Fibroblast of lung (primary cell): ENCODE results near the gene UBAP1L. TPM values are rescaled to one million over a fixed set of nuclear protein-coding genes. Genes with fewer than 3 reads are reported as not detected.

ENCODE experiments used
- DNase-seq, 2 donors: peaks; one replicate each; pipeline versions ENCODE4 v3.0.0 to v3.0.0-alpha.2; 2010; ENCODE audit warnings: low read depth in 2 of 2
- H2AFZ ChIP-seq: 2 replicates; pipeline ENCODE4 v1.5.1; 2012; ENCODE audit warnings: low read length, control low read depth, inconsistent platforms
- H3K27ac ChIP-seq: 2 replicates; pipeline ENCODE4 v1.5.1; 2011; ENCODE audit warnings: low read length, control low read depth; ENCODE audit not compliant: insufficient read depth
- H3K27me3 ChIP-seq: 2 replicates; pipeline ENCODE4 v1.5.1; 2011; ENCODE audit warnings: mild to moderate bottlenecking, low read length; ENCODE audit not compliant: control insufficient read depth, insufficient read depth
- H3K36me3 ChIP-seq: 2 replicates; pipeline ENCODE4 v1.5.1; 2011; ENCODE audit warnings: low read length; ENCODE audit not compliant: control insufficient read depth, insufficient read depth
- H3K4me1 ChIP-seq: 2 replicates; pipeline ENCODE4 v1.5.1; 2011; ENCODE audit warnings: low read length; ENCODE audit not compliant: control insufficient read depth, insufficient read depth; ENCODE audit errors: extremely low read depth
- H3K4me2 ChIP-seq: 2 replicates; pipeline ENCODE4 v1.5.1; 2011; ENCODE audit warnings: low read length, control low read depth; ENCODE audit not compliant: insufficient read depth; ENCODE audit errors: extremely low read depth
- H3K4me3 ChIP-seq, 4 experiments: fragments of 200-600 bp in 1 of 4; sonication (generic) in 1 of 4; replicated peaks in 1 of 4; 2 replicates each; pipeline ENCODE4 v1.5.1; 2011 to 2016; ENCODE audit warnings: low read length in 4 of 4, low read depth in 3 of 4, mild to moderate bottlenecking in 3 of 4, control low read depth in 2 of 4, inconsistent platforms in 1 of 4, mixed read lengths in 1 of 4; ENCODE audit not compliant: insufficient read depth in 1 of 4; ENCODE audit errors: control extremely low read depth in 1 of 4
- H3K79me2 ChIP-seq: 2 replicates; pipeline ENCODE4 v1.5.1; 2012; ENCODE audit warnings: mild to moderate bottlenecking, low read length, inconsistent platforms; ENCODE audit not compliant: control insufficient read depth, insufficient read depth
- H3K9ac ChIP-seq: 2 replicates; pipeline ENCODE4 v1.5.1; 2011; ENCODE audit warnings: mild to moderate bottlenecking, low read length, control low read depth; ENCODE audit not compliant: insufficient read depth
- H3K9me3 ChIP-seq: 2 replicates; pipeline ENCODE4 v1.5.1; 2012; ENCODE audit warnings: low read depth, low read length; ENCODE audit not compliant: control insufficient read depth, insufficient read depth
- H4K20me1 ChIP-seq: 2 replicates; pipeline ENCODE4 v1.5.1; 2011; ENCODE audit warnings: low read length; ENCODE audit not compliant: control insufficient read depth, insufficient read depth; ENCODE audit errors: extremely low read depth
- CTCF ChIP-seq, 2 donors: IDR thresholded peaks in 1 of 2; conservative IDR thresholded peaks in 1 of 2; 1 replicate in 1 of 2; 2 replicates in 1 of 2; pipeline ENCODE4 v1.5.1; 2011 to 2012; ENCODE audit warnings: low read length in 2 of 2, control low read depth in 1 of 2, inconsistent platforms in 1 of 2, low read depth in 1 of 2, mild to moderate bottlenecking in 1 of 2
- EZH2 ChIP-seq: IDR thresholded peaks from 2 replicates; pipeline ENCODE4 v1.5.1; 2012; ENCODE audit warnings: low read length, control low read depth, mild to moderate bottlenecking; ENCODE audit errors: missing control alignments
- polyA plus RNA-seq, 2 donors: library from polyadenylated mRNA; depleted of rRNA in 1 of 2; stranded (reverse) in 1 of 2; unstranded in 1 of 2; fragments of >200 nt; gene quantifications; 2 replicates each; pipeline ENCODE4 v1.2.1, GENCODE V29; 2011 to 2012; ENCODE audit warnings: missing spikeins in 1 of 2
- total RNA-seq: library from RNA; depleted of rRNA; stranded (reverse); fragments of >200 nt; gene quantifications from 2 replicates; pipeline ENCODE4 v1.2.1, GENCODE V29; 2014

UBAP1L gene
- total and polyA plus RNA-seq, 2 donors (not counting 1 experiment from before 2014, with no cell fraction given): 0.33 to 0.99 TPM

- no peaks in the 10 kb centered on the region for H3K9me3 ChIP-seq
- DNase-seq: no peak
- no peak overlapping the region for H3K27ac ChIP-seq
- H3K79me2 ChIP-seq: no peaks in the 10 kb centered on the region
- no peaks in the 10 kb centered on the region for H4K20me1 ChIP-seq
- no peaks in the 10 kb centered on the region for H3K36me3 ChIP-seq
- H3K27me3 ChIP-seq: peaks cover 2% of the 10 kb centered on the region
- H3K4me2 ChIP-seq: no peak overlapping the region
- H3K4me3 ChIP-seq: no peak overlapping the region
- H3K9ac ChIP-seq: no peak overlapping the region
- H2AFZ ChIP-seq: no peak overlapping the region
- TF ChIP-seq EZH2 (no peak), CTCF (conservative IDR thresholded peaks at IDR 0.05 in 1 of 2, IDR thresholded peaks at IDR 0.05 in 1 of 2; ENCODE audit: low read depth in 1 of 2, low read length in 2 of 2) (no peak)
- H3K4me1 ChIP-seq: peaks cover 12% of the 10 kb centered on the region
Measured at GRCh38 chr15:65081758-65082157, 33.2 kb downstream of the UBAP1L start.

GRCh38 chr15:65081270-65081669 lies 33.7 kb downstream of the UBAP1L start:
- TF ChIP-seq CTCF (conservative IDR thresholded peaks at IDR 0.05 in 1 of 2, IDR thresholded peaks at IDR 0.05 in 1 of 2; ENCODE audit: low read depth in 1 of 2, low read length in 2 of 2): no peak
- no peak for TF ChIP-seq EZH2
- Histone ChIP-seq H4K20me1 (no peaks in the 10 kb centered on the region), H3K27ac (no peak overlapping the region), H3K36me3 (no peaks in the 10 kb centered on the region), H3K4me2 (no peak overlapping the region), H3K4me1 (peaks cover 12% of the 10 kb centered on the region), H3K9ac (no peak overlapping the region), H3K27me3 (peaks cover 2% of the 10 kb centered on the region), H3K4me3 (no peak overlapping the region), H3K79me2 (no peaks in the 10 kb centered on the region), H2AFZ (no peak overlapping the region), H3K9me3 (no peaks in the 10 kb centered on the region)
- no peak for DNase-seq

- H3K79me2 ChIP-seq: no peaks in the 10 kb centered on the region
- no peaks in the 10 kb centered on the region for H3K36me3 ChIP-seq
- H3K4me1 ChIP-seq: peaks cover 4% of the 10 kb centered on the region
- no peak overlapping the region for H2AFZ ChIP-seq
- DNase-seq: no peak
- H3K4me3 ChIP-seq: no peak overlapping the region
- H4K20me1 ChIP-seq: no peaks in the 10 kb centered on the region
- H3K9ac ChIP-seq: no peak overlapping the region
- no peak for TF ChIP-seq EZH2
- TF ChIP-seq CTCF (conservative IDR thresholded peaks at IDR 0.05 in 1 of 2, IDR thresholded peaks at IDR 0.05 in 1 of 2; ENCODE audit: low read depth in 1 of 2, low read length in 2 of 2): no peak
- H3K27me3 ChIP-seq: peaks cover 2% of the 10 kb centered on the region
- no peaks in the 10 kb centered on the region for H3K9me3 ChIP-seq
- H3K27ac ChIP-seq: no peak overlapping the region
- H3K4me2 ChIP-seq: no peak overlapping the region
Measured at GRCh38 chr15:65079580-65079979, 35.4 kb downstream of the UBAP1L start.
